HG03175 (cell line): ENCODE data around the gene DGKH.

ENCODE experiments used
- ATAC-seq: cut with Tn5 transposase; IDR thresholded peaks from one replicate; pipeline ENCODE4 v1.9.1; 2021; ENCODE audit warnings: mild to moderate bottlenecking, moderate library complexity; ENCODE audit not compliant: unreplicated experiment

Gene DGKH

DNA sequence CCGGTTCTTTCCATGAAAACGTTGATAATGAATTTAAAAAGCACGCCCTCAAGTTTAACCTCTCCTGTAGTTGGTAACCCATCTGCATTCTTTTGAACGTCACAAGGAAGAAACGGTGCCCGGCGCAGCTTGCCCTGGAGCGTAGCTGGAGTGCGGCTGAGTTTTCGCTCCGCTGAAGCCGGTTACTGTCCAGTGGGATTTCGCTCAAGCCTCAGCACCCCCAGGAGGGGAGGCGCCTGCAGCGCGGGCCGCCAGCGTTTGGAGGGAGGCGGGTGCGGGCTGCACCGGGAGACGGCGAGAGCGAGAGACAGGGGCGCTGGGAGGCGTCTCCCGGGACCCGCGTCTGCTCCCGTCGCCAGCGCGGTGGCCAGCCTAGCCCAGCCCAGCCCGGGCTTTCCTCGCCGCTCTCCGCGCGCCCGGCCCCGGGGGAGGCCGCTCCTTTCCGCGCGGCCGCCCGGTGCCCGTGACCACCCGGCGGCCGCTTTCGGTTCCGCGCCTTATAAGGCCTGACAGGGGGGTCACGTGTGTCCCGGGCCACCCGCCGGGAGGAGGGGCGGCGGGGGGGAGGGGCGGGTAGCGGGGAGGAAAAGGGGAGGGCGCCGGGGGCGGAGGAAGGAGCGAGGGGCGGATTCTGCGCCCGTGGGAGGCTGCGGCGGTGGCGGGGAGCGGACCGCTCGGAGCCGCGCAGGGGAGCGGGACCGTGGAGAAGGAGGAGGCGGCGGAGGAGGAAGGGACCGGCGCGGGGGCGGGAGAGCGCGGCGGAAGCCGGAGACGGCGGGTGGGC lies 8.3 kb upstream of the DGKH start:
- peak; percentile 68 for ATAC-seq

DNA sequence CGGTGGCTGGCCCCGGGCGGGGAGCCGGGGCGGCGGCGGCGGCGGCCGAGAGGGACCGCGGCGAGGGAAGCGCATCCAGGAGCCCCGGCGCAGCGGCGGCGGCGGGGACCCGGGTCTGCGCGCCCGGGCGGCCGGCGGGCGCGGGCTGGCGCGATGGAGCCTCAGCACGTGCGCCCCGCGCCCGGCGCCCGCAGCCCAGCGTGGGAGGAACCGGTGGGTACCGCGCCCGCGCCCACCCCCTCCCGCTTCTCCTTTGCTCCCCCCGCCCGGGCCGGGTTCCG lies 7.8 kb upstream of the DGKH start:
- ATAC-seq = no peak

DNA sequence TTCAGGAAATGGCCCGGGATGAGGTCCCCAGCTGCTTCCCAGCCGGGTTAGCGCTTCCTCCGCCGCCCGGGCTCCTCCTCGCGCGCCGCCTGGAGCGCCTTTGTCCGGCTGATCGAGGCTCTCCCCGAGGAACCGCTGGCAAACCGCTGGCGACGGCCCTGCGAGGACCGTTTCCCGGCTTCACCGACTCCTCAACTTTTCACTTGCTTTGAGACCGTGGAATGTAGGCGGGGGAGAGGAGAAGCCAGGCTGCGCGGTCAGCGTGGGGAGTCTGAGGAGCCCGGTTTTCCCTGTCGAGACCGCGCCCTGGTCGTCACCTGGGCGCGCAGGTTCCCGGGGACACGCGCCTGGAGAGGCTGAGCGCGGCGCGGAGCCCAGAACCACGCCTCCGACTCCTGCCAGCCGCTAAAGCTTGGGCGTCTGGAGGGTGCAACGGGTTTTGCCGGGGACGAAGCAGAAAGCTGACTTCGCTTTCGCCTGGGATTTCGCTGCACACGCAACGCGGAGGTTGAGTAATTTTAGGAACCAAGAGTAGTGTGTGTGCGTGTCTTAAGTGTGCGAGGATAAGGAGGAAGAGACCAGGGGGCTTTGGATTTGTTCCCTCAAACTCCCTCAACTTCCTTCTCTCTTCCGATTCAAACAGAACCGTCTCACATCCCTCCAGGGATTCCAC lies 7.3 kb upstream of the DGKH start:
- peak; percentile 36 for ATAC-seq

GRCh38 chr13:42041684-42042035 lies 6.8 kb upstream of the DGKH start:
- no peak for ATAC-seq

- no peak for ATAC-seq
These were observed 4.8 kb upstream of the DGKH start for GRCh38 chr13:42043676-42044075.

- ATAC-seq = no peak
These were observed 2.0 kb upstream of the DGKH start for GRCh38 chr13:42046448-42046847.

- ATAC-seq = peak; percentile 23
These were observed 697 bp upstream of the DGKH start for GRCh38 chr13:42047561-42048341.

GRCh38 chr13:42048684-42049453 lies 421 bp downstream of the DGKH start:
- peak; percentile 53 for ATAC-seq

GRCh38 chr13:42049454-42049813 lies 986 bp downstream of the DGKH start:
- ATAC-seq = peak; percentile 23

DNA sequence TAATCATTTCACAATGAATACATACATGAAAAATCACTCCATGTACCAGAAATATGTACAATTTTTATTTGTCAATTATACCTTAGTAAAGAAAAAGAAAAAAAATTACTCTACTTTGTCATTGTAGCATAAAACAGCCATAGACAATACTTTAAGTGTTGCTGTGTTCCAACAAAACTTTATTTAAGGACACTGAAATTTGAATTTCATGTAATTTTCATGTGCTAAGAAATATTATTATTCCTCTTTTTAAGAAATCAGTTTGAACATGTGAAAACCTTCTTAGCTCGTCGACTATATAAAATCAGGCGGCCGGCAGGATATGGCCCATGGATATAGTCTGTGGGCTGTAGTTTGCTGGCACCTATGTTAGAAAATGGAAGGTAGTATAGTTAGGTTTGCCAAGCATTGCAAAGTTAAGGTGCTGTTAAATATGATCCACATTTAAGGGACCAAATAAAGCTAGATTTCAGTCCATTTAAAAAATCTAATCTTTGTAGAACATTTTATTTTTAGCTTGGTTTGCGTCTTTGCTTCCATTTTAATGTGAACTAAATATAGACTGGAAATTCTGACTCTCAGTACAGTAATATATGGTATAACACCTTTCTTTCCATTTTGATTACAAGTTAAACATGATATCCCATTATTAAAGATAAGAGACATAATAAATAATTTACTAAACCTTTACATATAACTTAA lies 6.5 kb downstream of the DGKH start:
- no peak for ATAC-seq

GRCh38 chr13:42055500-42056085 lies 7.1 kb downstream of the DGKH start:
- no peak for ATAC-seq

DNA sequence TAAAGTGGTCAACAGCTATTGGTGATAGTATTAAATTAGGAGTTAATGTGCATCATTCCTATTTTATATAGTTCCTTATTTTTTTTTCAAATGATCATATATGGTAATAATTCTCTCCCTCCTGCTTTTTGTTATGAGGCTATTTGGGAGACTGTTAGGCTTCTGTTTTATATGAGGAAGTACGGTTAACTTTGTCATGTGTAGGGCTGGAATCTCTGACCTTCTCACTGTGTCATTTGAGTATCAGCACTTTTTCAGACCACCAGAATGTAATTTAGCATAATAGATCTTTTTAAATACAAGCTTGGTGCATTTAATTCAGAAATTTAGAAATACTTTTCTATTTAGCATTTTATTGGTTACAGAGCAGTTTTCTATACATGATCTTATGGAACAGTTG lies 7.7 kb downstream of the DGKH start:
- ATAC-seq = no peak

- no peak for ATAC-seq
These were observed 8.1 kb downstream of the DGKH start for GRCh38 chr13:42056583-42056982.

- no peak for ATAC-seq
These were observed 9.6 kb downstream of the DGKH start for GRCh38 chr13:42057918-42058530.

GRCh38 chr13:42061943-42062342 lies 13.5 kb downstream of the DGKH start:
- ATAC-seq = no peak

DNA sequence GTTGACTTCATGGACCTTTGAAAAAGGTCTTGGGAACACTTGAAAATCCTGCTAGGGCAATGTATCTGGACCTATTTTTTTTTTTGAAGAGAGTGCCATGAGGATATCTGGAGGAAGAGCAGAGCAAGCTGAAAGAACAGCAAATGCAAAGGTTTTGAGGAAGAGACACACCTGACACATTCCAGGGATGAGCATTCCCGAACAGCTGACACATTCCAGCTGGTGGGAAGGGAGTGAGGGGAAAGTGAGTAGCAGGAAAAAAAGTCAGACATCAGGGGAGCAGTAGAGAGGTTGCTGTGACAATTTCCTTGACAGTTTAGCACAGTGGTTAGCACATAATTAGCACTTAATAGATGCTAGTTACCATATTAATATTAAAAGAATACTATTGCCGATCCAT lies 14.7 kb downstream of the DGKH start:
- no peak for ATAC-seq

DNA sequence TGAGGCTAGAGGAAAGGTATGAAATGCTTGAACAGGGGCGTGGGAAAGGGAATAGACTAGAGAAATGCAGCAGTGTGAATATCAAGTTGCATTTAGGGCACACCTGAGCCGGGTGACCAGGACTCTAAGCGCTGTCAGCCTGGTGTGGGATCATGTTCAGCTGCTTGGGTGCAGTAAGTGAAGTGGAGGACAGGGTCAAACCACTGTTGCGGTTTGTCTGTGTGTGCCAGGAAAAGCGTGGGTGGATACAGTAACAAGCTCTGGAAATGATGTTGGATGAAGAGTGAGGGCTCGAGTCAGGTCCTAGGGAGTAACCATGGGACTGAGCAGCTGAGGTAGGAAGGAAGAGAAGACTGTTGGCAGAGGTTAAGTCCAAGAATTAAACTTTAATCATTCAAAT lies 15.8 kb downstream of the DGKH start:
- no peak for ATAC-seq

DNA sequence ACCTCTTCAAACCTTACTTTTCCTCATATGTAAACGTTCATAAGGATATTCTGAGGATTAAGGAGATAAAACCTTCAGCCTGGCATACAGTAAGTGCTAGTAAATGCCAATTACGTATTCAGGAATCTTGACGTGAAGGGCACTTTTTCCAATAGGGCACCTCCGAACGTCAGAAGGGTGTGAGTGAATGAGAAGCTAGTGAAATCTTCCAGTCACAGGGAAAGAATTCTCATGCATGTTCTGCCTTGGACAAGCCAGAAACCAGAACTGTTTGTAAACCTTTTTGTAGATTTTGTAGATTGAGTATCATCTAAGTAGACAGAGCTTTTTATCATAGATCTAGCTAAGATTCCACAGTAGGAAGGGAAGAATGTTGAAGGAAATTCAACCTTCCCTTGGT lies 16.5 kb downstream of the DGKH start:
- no peak for ATAC-seq

- ATAC-seq = no peak
These were observed 17.0 kb downstream of the DGKH start for GRCh38 chr13:42065414-42065813.

GRCh38 chr13:42066542-42066941 lies 18.1 kb downstream of the DGKH start:
- ATAC-seq = no peak
